Rectal smooth muscle tissue (tissue), 1 donor: ENCODE results near the gene PLAC9.
"Not testable (repeated sequence)": the region's sequence is repeated elsewhere in the genome, so short reads cannot be mapped to it uniquely, and the experiment has no call there.

Source experiments
- H3K27ac ChIP-seq: one replicate; pipeline ENCODE4 v1.7.0; 2013; ENCODE audit warnings: low read depth, low read length, inconsistent platforms
- H3K27me3 ChIP-seq: one replicate; pipeline ENCODE4 v1.7.0; 2013; ENCODE audit warnings: low read length; ENCODE audit not compliant: control insufficient read depth, insufficient read depth
- H3K36me3 ChIP-seq: one replicate; pipeline ENCODE4 v1.7.0; 2013; ENCODE audit warnings: low read length; ENCODE audit not compliant: control insufficient read depth, insufficient read depth
- H3K4me1 ChIP-seq: one replicate; pipeline ENCODE4 v1.7.0; 2013; ENCODE audit warnings: low read length; ENCODE audit not compliant: control insufficient read depth, insufficient read depth
- H3K4me3 ChIP-seq: one replicate; pipeline ENCODE4 v1.7.0; 2013; ENCODE audit warnings: low read length
- H3K9ac ChIP-seq: one replicate; pipeline ENCODE4 v1.7.0; 2013; ENCODE audit warnings: low read length

The PLAC9 gene

GRCh38 chr10:80144067-80144695, 11.7 kb downstream of the PLAC9 start:
- Histone ChIP-seq H3K4me3 (peak overlapping the region; percentile 52), H3K4me1 (peaks cover 8% of the 10 kb centered on the region), H3K36me3 (no peaks in the 10 kb centered on the region), H3K27me3 (no peaks in the 10 kb centered on the region), H3K27ac (no peak overlapping the region), H3K9ac (no peak overlapping the region)

DNA sequence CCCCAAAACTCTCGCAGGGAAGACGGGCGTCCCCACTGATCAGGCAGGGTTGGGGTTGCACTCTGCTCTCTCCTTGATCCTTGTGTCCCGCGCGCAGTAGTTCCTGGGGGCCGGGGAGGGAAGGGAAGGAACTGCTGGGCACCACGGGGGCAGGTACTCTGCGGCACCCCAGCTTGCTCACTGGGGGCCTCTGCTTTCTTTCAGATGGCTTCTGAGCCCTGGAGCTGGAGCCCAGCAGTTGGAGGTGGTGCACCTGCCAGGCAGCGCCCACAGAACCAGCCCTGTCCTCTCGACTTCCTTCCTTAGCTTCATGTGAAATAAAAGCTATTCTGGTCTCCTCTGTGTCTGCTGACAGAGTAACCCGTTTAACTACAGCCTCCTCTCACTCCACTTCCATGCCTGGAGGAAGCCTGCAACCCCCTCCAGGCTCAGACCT, 12.2 kb downstream of the PLAC9 start:
- Histone ChIP-seq H3K9ac (no peak overlapping the region), H3K36me3 (no peaks in the 10 kb centered on the region), H3K4me3 (no peak overlapping the region), H3K4me1 (peaks cover 8% of the 10 kb centered on the region), H3K27ac (no peak overlapping the region), H3K27me3 (no peaks in the 10 kb centered on the region)

- not testable (repeated sequence) for H3K27ac ChIP-seq, H3K27me3 ChIP-seq, H3K4me3 ChIP-seq, H3K9ac ChIP-seq, H3K36me3 ChIP-seq, H3K4me1 ChIP-seq
Observed at GRCh38 chr10:80145406-80146308, 13.1 kb downstream of the PLAC9 start.

DNA sequence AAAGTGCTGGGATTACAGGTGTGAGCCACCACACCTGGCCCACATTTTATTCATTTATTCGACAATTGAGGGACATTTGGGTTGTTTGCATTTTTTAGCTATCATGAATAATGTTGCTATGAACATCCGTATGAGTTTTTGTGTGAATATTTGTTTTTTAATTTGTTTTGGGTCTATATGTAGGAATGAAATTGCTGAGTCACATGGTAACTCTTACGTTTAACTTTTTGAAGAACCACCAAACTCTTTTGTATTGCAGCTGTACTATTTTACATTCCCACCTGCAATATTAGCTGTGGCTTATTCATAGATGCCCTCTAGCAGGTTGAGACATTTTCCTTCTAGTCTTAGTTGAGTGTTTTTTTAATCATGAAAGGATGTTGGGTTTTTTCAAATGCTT, 14.4 kb downstream of the PLAC9 start:
- H3K27me3 ChIP-seq: no peaks in the 10 kb centered on the region
- H3K9ac ChIP-seq: no peak overlapping the region
- H3K4me1 ChIP-seq: peaks cover 8% of the 10 kb centered on the region
- no peaks in the 10 kb centered on the region for H3K36me3 ChIP-seq
- no peak overlapping the region for H3K27ac ChIP-seq
- no peak overlapping the region for H3K4me3 ChIP-seq

- Histone ChIP-seq H3K4me1 (peaks cover 8% of the 10 kb centered on the region), H3K36me3 (peaks cover 1% of the 10 kb centered on the region), H3K4me3 (no peak overlapping the region), H3K27ac (no peak overlapping the region), H3K9ac (no peak overlapping the region), H3K27me3 (no peaks in the 10 kb centered on the region)
Observed at GRCh38 chr10:80148166-80148805, 15.8 kb downstream of the PLAC9 start.

DNA sequence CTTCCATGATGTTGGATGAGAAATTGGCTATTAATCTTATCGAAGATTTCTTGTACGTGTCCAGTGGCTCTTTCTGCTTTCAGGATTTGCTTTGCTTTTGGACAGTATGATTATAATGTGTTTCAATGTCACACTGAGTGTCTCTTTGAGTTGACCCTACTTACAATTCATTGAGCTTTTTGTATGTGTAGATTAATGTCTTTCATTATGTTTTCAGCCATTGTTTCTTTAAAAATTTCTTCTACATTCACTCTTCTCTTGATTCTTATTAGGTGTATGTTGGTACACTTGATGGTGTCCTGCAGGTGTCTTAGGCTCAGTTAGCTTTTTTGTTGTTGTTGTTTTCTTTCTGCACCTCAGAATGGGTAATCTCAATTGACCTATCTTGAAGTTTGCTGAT, 16.6 kb downstream of the PLAC9 start:
- H3K36me3 ChIP-seq: peaks cover 4% of the 10 kb centered on the region

GRCh38 chr10:80150172-80150571, 17.6 kb downstream of the PLAC9 start:
- H3K27ac ChIP-seq: no peak overlapping the region
- H3K9ac ChIP-seq: no peak overlapping the region
- H3K36me3 ChIP-seq: peaks cover 11% of the 10 kb centered on the region
- no peaks in the 10 kb centered on the region for H3K27me3 ChIP-seq
- peaks cover 6% of the 10 kb centered on the region for H3K4me1 ChIP-seq
- H3K4me3 ChIP-seq: no peak overlapping the region

More for the DNA sequence above, 16.6 kb downstream of the PLAC9 start:
- Histone ChIP-seq H3K27ac (no peak overlapping the region), H3K4me3 (no peak overlapping the region), H3K9ac (no peak overlapping the region), H3K4me1 (peaks cover 4% of the 10 kb centered on the region), H3K27me3 (no peaks in the 10 kb centered on the region)

DNA sequence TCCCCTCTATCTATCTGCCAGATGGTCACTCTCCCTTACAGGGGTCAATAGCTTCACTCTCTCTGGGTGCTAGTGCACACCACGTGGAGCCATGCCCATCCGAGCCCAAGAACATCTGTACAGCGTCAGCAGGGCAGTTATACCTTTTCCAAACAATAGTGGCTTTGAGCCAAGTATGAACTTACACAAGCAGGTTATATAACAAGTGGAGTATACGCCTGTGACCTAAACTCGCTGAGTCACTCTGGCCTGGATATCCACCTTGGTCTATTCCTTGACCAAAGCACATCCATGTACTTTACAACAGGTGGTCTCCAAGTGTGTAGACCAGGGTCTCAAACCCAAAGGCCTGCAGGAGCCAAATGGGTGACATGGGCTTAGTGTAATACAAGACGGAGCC, 20.3 kb downstream of the PLAC9 start:
- Histone ChIP-seq H3K9ac (no peak overlapping the region), H3K27ac (no peak overlapping the region), H3K4me1 (peaks cover 15% of the 10 kb centered on the region), H3K27me3 (no peaks in the 10 kb centered on the region), H3K4me3 (no peak overlapping the region), H3K36me3 (peaks cover 17% of the 10 kb centered on the region)

- H3K27ac ChIP-seq: no peak overlapping the region
- H3K4me1 ChIP-seq: peaks cover 22% of the 10 kb centered on the region
- no peak overlapping the region for H3K4me3 ChIP-seq
- H3K36me3 ChIP-seq: peaks cover 21% of the 10 kb centered on the region
- H3K9ac ChIP-seq: no peak overlapping the region
- no peaks in the 10 kb centered on the region for H3K27me3 ChIP-seq
Observed at GRCh38 chr10:80153460-80153859, 20.9 kb downstream of the PLAC9 start.

GRCh38 chr10:80154626-80154977, 22.1 kb downstream of the PLAC9 start:
- peaks cover 21% of the 10 kb centered on the region for H3K36me3 ChIP-seq
- H3K4me3 ChIP-seq: no peak overlapping the region
- no peaks in the 10 kb centered on the region for H3K27me3 ChIP-seq
- no peak overlapping the region for H3K9ac ChIP-seq
- H3K4me1 ChIP-seq: peaks cover 28% of the 10 kb centered on the region
- H3K27ac ChIP-seq: peak overlapping the region; percentile 70

- Histone ChIP-seq H3K4me1 (peaks cover 28% of the 10 kb centered on the region), H3K27ac (peak overlapping the region; percentile 70), H3K36me3 (peaks cover 21% of the 10 kb centered on the region), H3K27me3 (no peaks in the 10 kb centered on the region), H3K4me3 (no peak overlapping the region), H3K9ac (no peak overlapping the region)
Observed at GRCh38 chr10:80154978-80155695, 22.6 kb downstream of the PLAC9 start.

GRCh38 chr10:80155696-80156215, 23.2 kb downstream of the PLAC9 start:
- Histone ChIP-seq H3K27ac (peak overlapping the region; percentile 70), H3K9ac (no peak overlapping the region), H3K27me3 (no peaks in the 10 kb centered on the region), H3K36me3 (peaks cover 23% of the 10 kb centered on the region), H3K4me1 (peaks cover 28% of the 10 kb centered on the region), H3K4me3 (no peak overlapping the region)
